ENCODE results near the gene ADGRB2. TPM values are rescaled to one million over a fixed set of nuclear protein-coding genes. Genes with fewer than 3 reads are reported as not detected.
"Not testable (repeated sequence)": the region's sequence is repeated elsewhere in the genome, so short reads cannot be mapped to it uniquely, and the experiment has no call there.

ADGRB2 gene
- polyA plus RNA-seq, 6 donors from 2014 or later, result not detected

DNA sequence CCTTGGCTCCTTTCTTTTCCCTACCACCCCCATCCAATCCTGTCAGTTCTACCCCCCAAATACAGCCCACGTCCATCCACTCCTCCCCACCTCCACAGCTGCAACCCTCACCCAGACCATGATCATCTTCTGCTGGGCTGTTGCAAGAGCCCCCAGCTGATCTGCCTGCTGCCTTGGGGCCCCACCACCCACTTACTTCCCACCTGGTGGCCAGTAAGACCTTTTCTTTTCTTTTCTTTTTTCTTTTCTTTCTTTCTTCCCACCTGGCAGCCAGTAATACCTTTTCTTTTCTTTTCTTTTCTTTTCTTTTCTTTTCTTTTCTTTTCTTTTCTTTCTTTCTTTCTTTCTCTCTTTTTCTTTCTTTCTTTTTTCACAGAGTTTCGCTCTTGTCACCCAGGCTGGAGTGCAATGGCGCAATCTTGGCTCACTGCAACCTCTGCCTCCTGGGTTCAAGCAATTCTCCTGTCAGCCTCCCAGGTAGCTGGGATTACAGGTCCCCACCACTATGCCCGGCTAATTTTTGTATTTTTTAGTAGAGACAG is 57.0 kb downstream of the ADGRB2 start:
- not testable (repeated sequence) for DNase-seq; H3K36me3 Mint-ChIP-seq; ATAC-seq (ENCODE audit: low read depth in 2 of 2); H3K9me3 Mint-ChIP-seq; H3K4me3 Mint-ChIP-seq
- Mint-ChIP-seq H3K4me1 (peaks cover 27 to 39% (median 28%) of the 10 kb centered on the region in 3 donors), H3K27ac (peak overlapping the region in 2 of 6 donors; percentile 52 to 53), H3K27me3 (peaks cover 43 to 77% (median 74%) of the 10 kb centered on the region in 3 donors)

DNA sequence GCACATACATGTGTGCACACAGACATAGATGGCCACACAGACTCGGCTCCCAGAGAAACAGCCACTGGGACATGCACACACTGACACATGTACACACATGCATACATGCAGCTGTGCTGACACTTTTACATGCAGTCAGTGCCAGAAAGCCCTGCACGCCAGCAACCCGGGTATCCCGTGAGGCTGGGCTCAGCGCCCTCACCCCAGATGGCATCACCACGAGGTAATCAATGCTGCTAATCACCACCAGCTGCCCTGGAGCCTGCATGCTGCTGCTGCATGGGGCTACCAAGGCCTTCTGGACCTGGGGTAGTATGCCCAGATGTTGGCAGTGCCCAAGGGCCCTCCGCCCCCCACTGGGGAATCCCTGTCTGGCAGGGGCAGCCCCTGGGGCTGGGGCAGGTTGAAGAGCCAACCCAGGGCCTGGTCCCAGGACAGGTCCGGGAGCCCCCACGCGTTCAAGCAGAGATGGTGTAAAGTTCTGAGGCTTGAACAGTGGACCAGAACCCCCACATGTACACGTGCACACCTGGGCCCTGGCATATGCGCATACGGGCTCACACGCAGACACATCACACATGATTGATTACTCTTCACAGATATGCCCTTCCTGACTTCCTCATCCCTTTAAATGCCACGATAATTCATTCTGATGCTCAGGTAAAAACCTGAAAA is 57.6 kb downstream of the ADGRB2 start:
- Mint-ChIP-seq H3K36me3 (no peaks in the 10 kb centered on the region), H3K27ac (peak overlapping the region in 1 of 6 donors; percentile 52), H3K9me3 (no peaks in the 10 kb centered on the region), H3K27me3 (peaks cover 40 to 78% (median 76%) of the 10 kb centered on the region in 3 donors), H3K4me3 (no peak overlapping the region), H3K4me1 (peaks cover 27 to 39% (median 28%) of the 10 kb centered on the region in 3 donors)
- ATAC-seq (ENCODE audit: low read depth in 2 of 2) (peak; percentile 41 to 59), DNase-seq (no peak)

DNA sequence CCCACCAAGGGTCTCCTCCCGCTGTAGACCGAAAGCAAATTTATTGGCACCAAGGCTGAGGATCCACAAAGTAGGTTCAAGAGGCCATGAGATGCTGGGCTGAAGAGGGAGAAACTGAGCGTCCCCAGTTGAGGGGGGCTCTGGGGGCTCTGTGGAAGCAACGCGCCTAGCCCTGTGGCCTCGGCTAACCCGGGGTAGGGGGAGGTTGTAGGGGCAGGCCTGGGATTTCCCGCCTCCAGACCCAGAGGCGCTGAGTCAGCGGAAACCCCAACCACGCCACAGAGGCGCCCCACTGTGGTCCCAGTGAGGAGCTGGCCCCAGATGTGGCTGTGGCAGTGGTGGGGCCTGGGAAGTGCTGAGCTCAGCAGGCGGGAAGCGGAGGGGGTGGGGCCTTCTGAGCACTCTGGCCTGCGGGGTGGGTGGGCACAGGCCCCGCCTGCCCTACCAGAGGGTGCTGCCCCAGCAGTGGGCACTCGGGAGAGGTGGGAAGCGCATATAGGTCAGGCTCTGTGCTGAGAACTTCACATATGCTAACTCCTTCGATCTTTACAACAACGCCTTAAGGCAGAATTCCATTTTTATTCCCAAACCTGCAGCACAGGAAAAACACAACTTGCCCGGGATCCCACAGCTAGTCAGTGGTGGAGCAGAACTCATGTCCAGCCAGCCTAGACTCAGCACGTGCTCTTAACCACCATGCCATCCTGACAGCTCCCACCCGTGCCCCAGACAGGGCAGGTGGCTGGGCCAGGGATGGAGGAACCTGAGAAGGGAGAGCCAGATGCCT is 58.9 kb downstream of the ADGRB2 start:
- H3K4me1 Mint-ChIP-seq, result peaks cover 27 to 39% (median 28%) of the 10 kb centered on the region in 3 donors
- no peak for DNase-seq
- peak overlapping the region in 2 of 8 donors; percentile 47 to 49 for H3K4me3 Mint-ChIP-seq
- peak; percentile 52 to 62 for ATAC-seq (ENCODE audit: low read depth in 2 of 2)
- peak overlapping the region in 2 of 6 donors; percentile 66 to 78 for H3K27ac Mint-ChIP-seq
- peaks cover 38 to 84% (median 79%) of the 10 kb centered on the region in 3 donors for H3K27me3 Mint-ChIP-seq
- H3K36me3 Mint-ChIP-seq, result no peaks in the 10 kb centered on the region
- no peaks in the 10 kb centered on the region for H3K9me3 Mint-ChIP-seq

DNA sequence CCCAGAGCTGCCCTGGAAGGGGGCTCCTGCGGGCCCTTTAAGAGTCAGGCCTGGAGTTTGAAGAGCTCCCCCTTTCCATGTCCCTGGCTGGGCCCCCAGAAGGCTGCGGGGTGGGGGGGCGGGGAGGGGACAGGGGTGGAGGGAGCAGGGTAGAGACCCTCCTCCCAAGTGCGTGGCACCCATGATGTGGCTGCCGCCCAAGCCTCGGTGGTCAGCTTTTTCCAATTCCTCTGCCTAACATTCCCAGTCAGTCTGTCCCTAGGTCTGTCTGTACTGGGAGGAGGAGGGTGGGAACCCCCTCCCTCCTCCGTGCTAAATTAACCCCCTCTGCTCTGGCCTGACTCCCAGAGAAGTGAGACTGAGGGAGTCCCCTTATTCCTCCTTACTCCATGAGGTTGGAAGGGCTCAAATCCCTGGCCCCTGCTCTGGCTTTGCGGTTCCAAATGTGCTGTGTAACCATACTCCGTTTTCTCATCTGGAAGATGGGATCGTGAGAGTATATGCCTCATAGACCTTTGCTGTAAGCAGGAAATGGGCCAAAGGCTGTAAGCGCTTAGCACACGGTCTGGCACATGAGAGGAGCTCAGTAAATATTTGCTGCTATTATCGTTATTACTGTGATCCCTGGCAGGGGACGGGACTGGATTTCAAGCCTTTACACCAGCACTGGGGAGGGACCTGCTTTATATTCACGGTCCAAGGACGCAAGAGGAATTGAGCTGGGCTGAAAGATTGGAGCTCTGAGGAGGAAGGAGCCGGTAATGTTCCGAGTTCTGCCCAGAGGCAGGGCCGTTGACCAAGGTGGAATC is 59.7 kb downstream of the ADGRB2 start:
- Mint-ChIP-seq H3K9me3 (no peaks in the 10 kb centered on the region), H3K4me3 (peak overlapping the region in 5 of 8 donors; percentile 38 to 66 (median 53)), H3K27me3 (peaks cover 38 to 91% (median 81%) of the 10 kb centered on the region in 3 donors), H3K36me3 (no peaks in the 10 kb centered on the region), H3K4me1 (peaks cover 32 to 45% (median 33%) of the 10 kb centered on the region in 3 donors), H3K27ac (peak overlapping the region in 5 of 6 donors; percentile 29 to 78 (median 46))
- no peak for ATAC-seq (ENCODE audit: low read depth in 2 of 2)
- no peak for DNase-seq

DNA sequence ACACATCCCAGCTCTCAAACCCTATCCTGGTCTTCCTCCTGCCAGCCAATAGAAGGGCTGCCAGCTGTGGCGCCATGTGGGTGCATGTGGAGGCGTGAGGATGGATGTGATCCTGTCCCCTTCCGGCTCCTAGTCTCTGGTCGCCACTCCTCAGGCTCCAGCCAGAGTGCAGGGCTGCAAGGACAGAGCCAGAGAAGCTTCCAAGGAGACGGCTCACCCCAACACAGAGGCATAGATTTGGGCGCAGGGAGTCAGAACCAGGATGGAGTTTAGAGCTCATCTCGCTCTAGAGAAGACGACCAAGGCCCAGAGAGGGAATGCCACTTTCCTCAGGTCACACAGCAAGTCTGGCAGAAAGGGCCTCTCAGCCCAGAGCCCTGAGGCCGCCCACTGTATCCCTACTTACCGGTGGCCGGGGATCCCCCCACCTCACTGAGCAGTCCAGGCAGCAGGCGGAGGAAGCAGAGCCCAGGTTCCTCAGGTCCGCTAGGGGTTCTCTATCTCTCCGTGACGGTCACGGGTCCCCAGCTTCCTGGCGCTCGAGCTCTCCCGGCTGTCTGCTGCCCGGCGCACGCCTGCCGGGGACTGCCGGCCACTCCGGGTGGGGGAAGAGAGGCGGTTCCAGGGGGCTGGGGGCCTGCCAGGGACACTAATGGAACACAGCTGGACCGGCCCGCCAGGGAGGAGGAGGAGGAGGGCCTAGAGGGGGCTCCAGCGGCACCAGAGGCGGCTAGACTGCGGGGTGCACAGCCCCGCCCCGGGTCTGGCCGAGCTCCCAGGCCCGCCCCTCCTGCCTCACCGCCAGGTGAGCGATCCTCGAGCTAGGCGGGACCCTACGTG is 60.5 kb downstream of the ADGRB2 start, which contains the start of gene COL16A1:
Gene COL16A1 (minus strand): TSS at position 587 of the 840 bp plus-strand sequence. CDS start 1,824 bp downstream, outside the sequence.
- Mint-ChIP-seq H3K36me3 (no peaks in the 10 kb centered on the region), H3K4me3 (peak within 1 kb of the TSS in 7 of 8 donors; percentile 26 to 66 (median 47)), H3K27ac (peak within 1 kb of the TSS in 4 of 6 donors; percentile 29 to 66 (median 42)), H3K9me3 (no peaks in the 10 kb centered on the region), H3K4me1 (peaks cover 34 to 50% (median 39%) of the 10 kb centered on the region in 3 donors), H3K27me3 (peaks cover 37 to 92% (median 73%) of the 10 kb centered on the region in 3 donors)
- DNase-seq (no peak), ATAC-seq (ENCODE audit: low read depth in 2 of 2) (peak; percentile 40 to 49)

DNA sequence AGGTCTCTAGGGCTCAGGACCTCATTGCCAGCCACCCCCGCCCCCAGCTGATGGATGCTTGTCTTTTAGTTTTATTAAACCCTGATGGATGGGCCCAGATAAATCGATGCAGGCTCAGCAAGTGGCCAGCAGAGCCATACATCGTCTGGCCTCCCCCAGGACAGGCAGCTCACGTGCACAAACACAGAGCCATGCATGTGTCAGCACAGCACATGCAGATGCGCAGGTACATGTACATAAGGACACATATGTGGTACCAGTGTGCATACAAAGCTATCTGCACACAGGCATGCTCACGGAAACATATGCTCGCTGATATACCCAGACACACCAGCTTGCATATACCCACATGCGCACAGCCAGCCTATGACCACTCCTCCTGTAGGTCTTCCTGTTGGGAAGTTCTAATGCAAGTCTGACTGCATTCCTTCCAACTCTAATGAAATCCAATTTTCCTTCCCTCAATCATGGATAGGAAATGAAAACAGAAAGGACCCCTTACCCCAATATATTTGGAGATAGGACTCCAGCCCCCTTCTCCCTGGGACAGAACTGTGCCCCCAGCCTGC is 61.2 kb downstream of the ADGRB2 start:
- peaks cover 29 to 45% (median 37%) of the 10 kb centered on the region in 3 donors for H3K4me1 Mint-ChIP-seq
- H3K27me3 Mint-ChIP-seq, result peaks cover 32 to 90% (median 66%) of the 10 kb centered on the region in 3 donors
- no peak for DNase-seq
- no peaks in the 10 kb centered on the region for H3K9me3 Mint-ChIP-seq
- no peaks in the 10 kb centered on the region for H3K36me3 Mint-ChIP-seq
- no peak overlapping the region for H3K27ac Mint-ChIP-seq
- peak overlapping the region in 1 of 8 donors; percentile 26 for H3K4me3 Mint-ChIP-seq
- ATAC-seq (ENCODE audit: low read depth in 2 of 2), result no peak

DNA sequence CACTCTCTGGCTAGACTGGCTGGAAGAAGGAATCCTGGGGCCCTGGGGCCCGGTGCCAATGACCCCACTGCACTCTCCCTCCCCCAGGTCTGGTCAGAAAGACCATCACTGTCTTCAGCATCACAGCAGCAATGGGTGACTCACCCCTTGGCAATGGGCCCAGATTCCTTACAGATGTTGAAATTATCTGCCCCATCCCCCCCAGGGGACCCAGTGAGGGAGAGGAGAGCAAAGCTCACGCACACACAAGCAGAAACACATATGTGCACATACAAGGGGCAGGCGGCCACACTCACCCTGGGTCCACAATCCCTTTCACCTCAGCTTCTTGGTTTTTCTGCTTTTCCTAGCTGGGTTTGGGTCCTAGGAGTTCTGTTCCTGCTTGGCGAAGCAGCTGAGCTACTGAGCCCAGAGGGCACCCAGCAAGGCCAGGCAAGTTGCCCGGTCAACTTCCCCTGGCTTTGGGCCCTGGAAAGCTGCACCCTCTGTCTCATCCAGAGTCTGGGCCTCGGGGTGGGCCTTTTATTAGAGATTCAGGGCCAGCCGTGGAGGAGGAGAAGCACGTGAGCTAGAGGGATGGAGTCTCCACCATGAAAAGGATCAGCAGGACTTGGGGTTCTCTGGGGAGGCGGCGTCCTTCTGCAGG is 62.9 kb downstream of the ADGRB2 start:
- peak overlapping the region in 2 of 8 donors; percentile 12 to 15 for H3K4me3 Mint-ChIP-seq
- no peaks in the 10 kb centered on the region for H3K36me3 Mint-ChIP-seq
- DNase-seq (no peak), ATAC-seq (ENCODE audit: low read depth in 2 of 2) (no peak)
- peaks cover 23 to 84% (median 62%) of the 10 kb centered on the region in 3 donors for H3K27me3 Mint-ChIP-seq
- H3K4me1 Mint-ChIP-seq, result peaks cover 17 to 33% (median 26%) of the 10 kb centered on the region in 3 donors
- H3K9me3 Mint-ChIP-seq, result no peaks in the 10 kb centered on the region
- peak overlapping the region in 3 of 6 donors; percentile 11 to 59 (median 33) for H3K27ac Mint-ChIP-seq

DNA sequence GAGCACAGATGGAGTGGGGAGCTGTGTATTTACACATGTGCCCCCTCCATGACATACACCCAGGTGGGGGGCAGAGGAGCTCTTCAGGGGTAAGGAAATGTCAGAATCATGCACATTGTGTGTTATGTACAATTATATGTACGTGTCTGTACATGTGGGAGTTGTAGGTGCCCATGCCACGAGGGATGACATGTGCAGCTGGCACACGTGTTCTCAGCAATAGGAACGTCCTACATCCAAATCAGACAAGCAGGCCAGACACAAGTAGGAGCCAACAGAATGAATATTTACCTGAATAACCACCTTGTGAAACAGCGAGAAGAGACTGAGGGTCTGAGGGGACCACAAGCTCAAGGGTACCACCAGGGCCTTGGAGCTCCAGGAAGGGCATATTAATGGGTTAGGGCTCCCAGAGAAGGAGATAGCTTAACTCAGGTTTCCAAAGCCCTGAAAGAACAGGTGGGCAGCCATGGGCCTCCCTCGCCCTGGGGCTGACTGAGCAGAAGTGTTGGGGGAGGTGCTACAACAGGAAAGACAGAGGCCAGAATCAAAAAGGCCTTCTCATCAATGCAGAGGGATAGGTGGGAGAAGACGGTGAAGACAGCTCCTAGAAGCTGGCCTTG is 63.6 kb downstream of the ADGRB2 start:
- no peaks in the 10 kb centered on the region for H3K9me3 Mint-ChIP-seq
- ATAC-seq (ENCODE audit: low read depth in 2 of 2) (no peak), DNase-seq (no peak)
- H3K4me3 Mint-ChIP-seq, result no peak overlapping the region
- peak overlapping the region in 1 of 6 donors; percentile 18 for H3K27ac Mint-ChIP-seq
- peaks cover 21 to 32% (median 26%) of the 10 kb centered on the region in 3 donors for H3K4me1 Mint-ChIP-seq
- no peaks in the 10 kb centered on the region for H3K36me3 Mint-ChIP-seq
- H3K27me3 Mint-ChIP-seq, result peaks cover 16 to 78% (median 56%) of the 10 kb centered on the region in 3 donors

DNA sequence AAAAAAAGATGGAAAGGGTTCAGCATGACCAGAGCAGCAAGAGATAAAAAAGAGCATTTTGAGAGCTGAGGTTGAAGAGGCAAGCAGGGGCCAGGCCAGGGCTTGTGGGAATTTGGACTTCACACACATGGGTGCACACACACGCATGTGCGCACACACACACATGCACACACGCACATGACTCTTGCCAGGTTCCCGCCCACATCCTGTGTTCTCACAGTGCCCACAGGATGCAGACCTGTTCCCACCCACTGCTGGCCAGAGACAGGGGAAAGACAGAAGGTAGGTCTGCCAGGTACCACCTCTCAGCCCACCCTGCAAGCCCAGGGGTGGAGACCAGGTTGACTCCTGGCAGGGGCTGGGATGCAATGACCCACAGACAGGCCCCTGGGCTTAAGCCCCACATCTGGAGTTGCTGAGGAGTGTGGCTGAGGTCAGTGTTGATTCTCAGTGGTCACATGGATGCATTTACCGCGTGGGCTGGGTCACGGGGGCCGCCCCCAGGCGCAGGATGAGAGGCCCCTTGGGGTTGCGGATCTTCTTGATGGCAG is 64.7 kb downstream of the ADGRB2 start:
- peak; percentile 55 to 57 for ATAC-seq (ENCODE audit: low read depth in 2 of 2)
- peak overlapping the region in 5 of 6 donors; percentile 13 to 82 (median 52) for H3K27ac Mint-ChIP-seq
- peak overlapping the region in 3 of 8 donors; percentile 1 to 49 (median 32) for H3K4me3 Mint-ChIP-seq
- H3K4me1 Mint-ChIP-seq, result peaks cover 15 to 24% (median 18%) of the 10 kb centered on the region in 3 donors
- no peak for DNase-seq
- H3K27me3 Mint-ChIP-seq, result peaks cover 11 to 66% (median 44%) of the 10 kb centered on the region in 3 donors
- H3K9me3 Mint-ChIP-seq, result no peaks in the 10 kb centered on the region
- H3K36me3 Mint-ChIP-seq, result no peaks in the 10 kb centered on the region

DNA sequence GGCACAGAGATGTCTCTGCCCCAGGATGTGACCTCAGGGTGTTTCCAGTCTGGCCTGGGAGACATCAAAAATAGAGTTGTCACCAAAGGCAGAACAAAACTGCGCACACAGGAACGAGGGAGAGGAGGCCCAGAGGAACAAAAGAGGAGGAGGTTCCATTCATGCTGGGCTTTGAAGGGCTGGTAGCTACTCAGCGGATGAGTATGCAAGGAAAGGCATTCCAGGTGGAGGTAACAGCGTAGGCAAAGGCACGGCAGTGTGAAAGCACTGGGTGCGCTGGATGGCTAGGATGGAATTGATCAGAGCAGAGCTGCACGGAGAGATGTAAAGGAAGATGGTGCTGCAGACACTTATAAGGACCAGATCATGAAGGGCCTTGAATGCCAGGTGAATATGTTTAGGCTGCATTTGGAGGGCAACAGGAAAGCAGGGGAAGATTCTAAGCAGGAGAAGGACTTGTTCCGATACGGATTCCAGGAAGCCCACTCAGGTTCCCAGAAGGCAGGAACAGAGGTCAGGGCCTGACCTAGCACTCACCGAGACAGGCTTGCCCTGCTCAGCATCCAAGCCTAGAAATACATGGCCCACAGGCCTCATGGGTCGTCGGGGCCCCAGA is 66.7 kb downstream of the ADGRB2 start:
- Mint-ChIP-seq H3K27ac (peak overlapping the region in 1 of 6 donors; percentile 58), H3K4me3 (peak overlapping the region in 1 of 8 donors; percentile 22), H3K9me3 (no peaks in the 10 kb centered on the region), H3K27me3 (peaks cover 10 to 50% (median 33%) of the 10 kb centered on the region in 3 donors), H3K4me1 (peaks cover 11 to 17% (median 13%) of the 10 kb centered on the region in 3 donors), H3K36me3 (no peaks in the 10 kb centered on the region)
- no peak for ATAC-seq (ENCODE audit: low read depth in 2 of 2)
- no peak for DNase-seq
